ENCODE data around the gene FNIP2.

DNA sequence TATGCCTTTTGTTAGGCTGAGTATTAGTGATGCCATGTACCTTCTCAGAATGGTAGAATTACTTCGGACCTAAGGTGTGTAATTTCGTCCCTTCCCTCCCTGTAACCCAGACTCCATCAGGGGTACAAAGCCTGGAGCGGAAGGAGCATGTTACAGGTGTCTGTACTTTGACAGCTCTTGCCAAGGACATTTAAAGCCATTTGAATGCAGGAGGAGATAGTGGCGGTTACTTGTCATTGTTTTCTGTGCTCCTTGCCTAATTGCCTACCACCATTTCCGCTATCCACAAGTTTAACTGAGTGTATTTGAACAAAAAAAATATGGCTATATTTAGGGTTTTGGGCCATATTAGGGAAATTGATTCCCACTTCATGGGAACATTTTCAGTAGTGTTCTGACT lies 1.8 kb downstream of the FNIP2 start:
- TF ChIP-seq, protein P1, sequence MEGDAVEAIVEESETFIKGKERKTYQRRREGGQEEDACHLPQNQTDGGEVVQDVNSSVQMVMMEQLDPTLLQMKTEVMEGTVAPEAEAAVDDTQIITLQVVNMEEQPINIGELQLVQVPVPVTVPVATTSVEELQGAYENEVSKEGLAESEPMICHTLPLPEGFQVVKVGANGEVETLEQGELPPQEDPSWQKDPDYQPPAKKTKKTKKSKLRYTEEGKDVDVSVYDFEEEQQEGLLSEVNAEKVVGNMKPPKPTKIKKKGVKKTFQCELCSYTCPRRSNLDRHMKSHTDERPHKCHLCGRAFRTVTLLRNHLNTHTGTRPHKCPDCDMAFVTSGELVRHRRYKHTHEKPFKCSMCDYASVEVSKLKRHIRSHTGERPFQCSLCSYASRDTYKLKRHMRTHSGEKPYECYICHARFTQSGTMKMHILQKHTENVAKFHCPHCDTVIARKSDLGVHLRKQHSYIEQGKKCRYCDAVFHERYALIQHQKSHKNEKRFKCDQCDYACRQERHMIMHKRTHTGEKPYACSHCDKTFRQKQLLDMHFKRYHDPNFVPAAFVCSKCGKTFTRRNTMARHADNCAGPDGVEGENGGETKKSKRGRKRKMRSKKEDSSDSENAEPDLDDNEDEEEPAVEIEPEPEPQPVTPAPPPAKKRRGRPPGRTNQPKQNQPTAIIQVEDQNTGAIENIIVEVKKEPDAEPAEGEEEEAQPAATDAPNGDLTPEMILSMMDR (IDR thresholded peaks at IDR 0.05): no peak
- TF ChIP-seq POLR2A (IDR thresholded peaks at IDR 0.05): no peak

Measured in testis (tissue), 2 donors.